ENCODE results near the gene IFT27.

Gene IFT27

DNA sequence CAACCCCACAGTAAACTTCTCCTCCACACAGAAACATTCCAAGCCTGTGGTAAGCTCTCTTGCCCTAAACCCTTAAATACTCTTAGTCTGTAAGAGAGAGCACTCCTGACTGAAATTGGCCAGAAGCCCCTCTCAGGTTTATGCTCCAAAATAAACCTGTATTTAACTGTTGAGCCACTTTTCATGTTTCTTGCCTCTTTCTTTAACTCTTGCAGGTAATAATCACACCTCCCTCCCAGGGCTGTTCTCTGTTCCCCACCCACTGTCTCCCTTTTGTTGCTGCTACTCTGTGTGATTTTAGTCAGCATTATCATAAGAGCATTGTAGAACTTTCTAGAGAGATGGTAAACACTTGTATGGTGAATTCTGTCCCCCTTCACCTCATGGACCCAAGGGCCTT, 2.1 kb upstream of the IFT27 start:
- no peak for DNase-seq (ENCODE audit: low spot score)
- TF ChIP-seq, protein P1, sequence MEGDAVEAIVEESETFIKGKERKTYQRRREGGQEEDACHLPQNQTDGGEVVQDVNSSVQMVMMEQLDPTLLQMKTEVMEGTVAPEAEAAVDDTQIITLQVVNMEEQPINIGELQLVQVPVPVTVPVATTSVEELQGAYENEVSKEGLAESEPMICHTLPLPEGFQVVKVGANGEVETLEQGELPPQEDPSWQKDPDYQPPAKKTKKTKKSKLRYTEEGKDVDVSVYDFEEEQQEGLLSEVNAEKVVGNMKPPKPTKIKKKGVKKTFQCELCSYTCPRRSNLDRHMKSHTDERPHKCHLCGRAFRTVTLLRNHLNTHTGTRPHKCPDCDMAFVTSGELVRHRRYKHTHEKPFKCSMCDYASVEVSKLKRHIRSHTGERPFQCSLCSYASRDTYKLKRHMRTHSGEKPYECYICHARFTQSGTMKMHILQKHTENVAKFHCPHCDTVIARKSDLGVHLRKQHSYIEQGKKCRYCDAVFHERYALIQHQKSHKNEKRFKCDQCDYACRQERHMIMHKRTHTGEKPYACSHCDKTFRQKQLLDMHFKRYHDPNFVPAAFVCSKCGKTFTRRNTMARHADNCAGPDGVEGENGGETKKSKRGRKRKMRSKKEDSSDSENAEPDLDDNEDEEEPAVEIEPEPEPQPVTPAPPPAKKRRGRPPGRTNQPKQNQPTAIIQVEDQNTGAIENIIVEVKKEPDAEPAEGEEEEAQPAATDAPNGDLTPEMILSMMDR (IDR thresholded peaks at IDR 0.05; ENCODE audit: extremely low read depth, missing control alignments) = no peak

DNA sequence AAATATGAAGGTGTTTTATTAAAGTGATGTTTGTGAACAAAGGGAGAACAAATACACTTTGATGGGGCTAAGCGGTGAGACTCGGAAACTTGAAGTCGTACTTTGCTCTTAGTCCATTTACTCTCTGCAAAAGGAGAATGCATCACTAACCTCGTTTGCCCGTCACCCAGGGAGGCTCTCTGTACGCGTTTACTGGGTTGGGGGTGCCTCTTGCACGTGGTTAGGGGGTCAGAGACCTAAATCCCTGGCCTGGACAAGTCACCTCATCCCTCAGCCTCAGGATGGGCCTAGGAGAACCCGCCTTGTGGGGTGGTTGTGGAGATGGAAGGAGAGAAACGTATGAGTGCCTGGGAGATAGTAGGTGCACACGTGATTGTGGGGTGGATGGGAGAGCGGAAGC, 803 bp upstream of the IFT27 start:
- TF ChIP-seq, protein P1 (IDR thresholded peaks at IDR 0.05; ENCODE audit: extremely low read depth, missing control alignments) = no peak
- DNase-seq (ENCODE audit: low spot score) = no peak

DNA sequence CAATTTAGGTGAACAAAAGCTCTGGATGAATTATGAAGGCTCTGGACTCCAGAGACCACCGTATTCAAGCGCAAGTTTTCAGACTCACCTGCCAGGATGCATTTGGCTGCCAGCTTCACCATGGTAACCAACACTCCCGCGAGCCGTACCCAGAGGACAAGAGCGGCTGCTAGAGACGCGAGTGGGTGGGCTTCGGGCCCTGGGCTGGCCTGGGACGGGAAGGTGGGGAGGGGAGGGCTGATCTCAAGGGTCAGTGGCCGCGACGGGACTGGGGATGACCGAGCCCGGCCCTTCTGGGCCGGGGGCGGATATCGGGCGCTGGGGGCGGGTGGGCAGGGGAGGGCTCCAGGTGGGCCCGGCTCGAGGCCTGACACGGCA, 344 bp downstream of the IFT27 start:
- TF ChIP-seq, protein P1 (IDR thresholded peaks at IDR 0.05; ENCODE audit: extremely low read depth, missing control alignments) = no peak
- DNase-seq (ENCODE audit: low spot score) = peak; percentile 32

DNA sequence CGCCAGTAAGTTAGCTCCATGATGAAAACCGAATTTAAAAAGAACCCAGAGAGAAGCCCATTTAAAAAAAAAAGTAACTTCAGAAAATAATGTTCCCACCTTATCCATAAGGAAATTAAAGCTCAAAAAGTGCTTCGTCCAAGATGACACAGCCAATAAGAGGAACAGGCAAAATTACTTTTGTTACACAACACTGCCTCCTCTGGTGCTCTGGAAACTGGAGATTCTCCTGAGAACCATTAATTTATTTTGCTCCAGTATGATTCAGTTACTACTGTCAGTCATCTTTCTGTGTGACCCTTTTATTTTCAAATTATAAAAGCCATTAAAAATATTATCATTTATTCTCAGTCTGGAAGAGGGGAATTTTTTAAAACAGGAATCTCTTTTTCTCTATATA, 2.0 kb downstream of the IFT27 start:
- no peak for DNase-seq (ENCODE audit: low spot score)

DNA sequence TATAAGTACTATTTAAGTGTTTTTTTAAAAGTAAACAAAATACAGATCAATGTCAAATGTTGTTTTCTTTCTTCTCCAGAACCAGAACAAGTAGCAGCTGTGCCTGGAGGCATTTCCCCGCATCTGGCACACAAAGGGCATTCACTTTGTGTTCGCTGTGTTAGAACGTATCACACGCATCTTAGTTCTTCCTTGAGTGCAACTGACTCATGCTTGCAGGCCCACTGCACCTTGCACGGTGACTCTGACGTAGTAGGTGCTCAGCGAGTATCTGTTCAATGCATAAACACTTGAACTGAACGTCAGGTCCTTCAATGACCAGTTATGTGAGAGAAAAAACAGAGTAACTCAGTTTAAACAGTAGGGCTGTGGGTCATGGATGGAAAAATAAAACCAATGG, 3.5 kb downstream of the IFT27 start:
- DNase-seq (ENCODE audit: low spot score) = no peak
- TF ChIP-seq, protein P1 (IDR thresholded peaks at IDR 0.05; ENCODE audit: extremely low read depth, missing control alignments) = no peak

More for the DNA sequence above, 2.0 kb downstream of the IFT27 start:
- TF ChIP-seq, protein P1 (IDR thresholded peaks at IDR 0.05; ENCODE audit: extremely low read depth, missing control alignments) = no peak

DNA sequence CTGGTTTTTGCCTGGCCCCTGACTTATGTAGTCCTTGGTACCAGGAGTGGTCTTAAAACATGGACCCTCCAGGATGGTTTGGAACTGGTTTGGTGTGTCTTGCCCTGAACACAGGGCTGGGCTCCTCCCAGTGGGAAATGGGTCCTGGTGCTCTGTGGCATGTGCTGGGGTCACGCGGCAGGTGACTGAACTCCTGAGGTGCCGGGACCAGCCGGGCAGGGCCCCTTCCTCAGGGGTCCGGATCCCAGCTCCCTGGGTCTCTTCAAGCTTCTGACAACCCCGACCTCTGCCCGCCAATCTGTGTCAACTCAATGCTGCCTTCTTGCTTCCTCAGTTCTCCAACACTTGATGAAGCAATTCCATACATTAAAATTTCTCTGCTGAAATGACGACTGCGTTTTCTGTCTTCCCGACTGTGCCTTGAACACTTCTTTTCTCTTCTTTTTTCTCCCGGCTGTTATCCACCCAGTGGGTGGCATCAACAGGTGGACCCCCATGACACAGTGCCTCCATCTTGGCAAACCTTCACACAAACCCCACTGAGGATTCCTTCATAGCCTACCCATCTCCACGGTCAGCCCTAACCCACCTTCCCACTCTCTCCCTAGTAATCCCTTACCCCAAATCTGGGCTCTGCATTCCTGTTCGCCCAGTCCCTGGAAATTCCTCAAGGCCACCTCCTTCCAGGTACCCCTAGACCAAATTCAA, 4.4 kb downstream of the IFT27 start:
- DNase-seq (ENCODE audit: low spot score) = no peak
- TF ChIP-seq, protein P1 (IDR thresholded peaks at IDR 0.05; ENCODE audit: extremely low read depth, missing control alignments) = no peak

DNA sequence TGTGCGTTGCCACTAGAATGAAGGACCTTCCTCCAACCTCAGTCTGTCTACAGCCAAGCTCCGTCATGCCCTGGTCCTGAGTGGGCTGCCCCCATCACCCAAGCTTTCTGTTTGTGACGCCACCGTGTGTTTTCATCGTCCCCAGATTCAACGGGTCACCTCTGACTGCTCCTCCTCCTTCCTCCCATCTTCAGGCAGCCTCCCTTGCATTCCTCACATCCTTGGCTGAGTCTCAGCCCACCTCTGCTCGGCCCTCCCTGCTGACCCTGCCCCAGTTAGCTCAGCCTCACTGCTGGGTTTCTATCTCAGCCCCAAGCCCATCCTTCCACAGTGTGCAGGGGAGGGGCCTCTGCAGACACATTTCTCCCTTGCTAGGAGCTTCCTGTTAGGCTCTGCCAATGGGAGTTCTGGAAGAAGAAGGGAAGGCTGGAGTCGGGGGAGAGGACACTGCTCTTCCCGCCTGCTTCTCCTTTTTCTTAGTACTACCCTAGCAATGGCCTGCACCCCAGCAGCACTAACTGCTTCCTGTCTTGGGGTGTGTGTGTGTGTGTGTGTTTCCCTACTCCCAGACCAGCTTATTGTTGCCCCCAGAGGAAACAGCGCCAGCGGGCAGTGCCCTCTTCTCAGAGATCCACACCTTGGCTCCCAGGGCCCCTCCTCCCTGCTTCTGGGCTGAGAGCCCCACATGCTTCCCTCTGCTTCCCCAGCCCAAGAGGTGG, 5.2 kb downstream of the IFT27 start:
- no peak for DNase-seq (ENCODE audit: low spot score)
- TF ChIP-seq, protein P1 (IDR thresholded peaks at IDR 0.05; ENCODE audit: extremely low read depth, missing control alignments) = no peak

Data from GM20000 (cell line).